Calu3 (cell line): ENCODE results near the gene OR6S1. TPM values are rescaled to one million over a fixed set of nuclear protein-coding genes. Genes with fewer than 3 reads are reported as not detected.

ENCODE experiments used
- BruUV-seq: library from RNA; stranded (reverse); fragments of 400-500 nt; replicated peaks from 2 replicates; lab custom pipeline; 2021; lab: Mats Ljungman, UMichigan
- CTCF ChIA-PET: fragments of 300-600 bp; sonication (Branson Sonifier 250); formaldehyde crosslinking; loops from one replicate; lab custom pipeline; 2022; ENCODE audit warnings: antibody characterized with exemption; lab: Charles Lee
- DNase-seq: peaks from one replicate; pipeline ENCODE4 v3.0.0; 2022
- H3K27ac Mint-ChIP-seq: one replicate; pipeline ENCODE4 v1.8.0; 2022; ENCODE audit warnings: mixed read lengths; ENCODE audit not compliant: unreplicated experiment
- H3K27me3 Mint-ChIP-seq: one replicate; pipeline ENCODE4 v1.8.0; 2022; ENCODE audit warnings: mixed read lengths; ENCODE audit not compliant: unreplicated experiment
- H3K36me3 Mint-ChIP-seq: one replicate; pipeline ENCODE4 v1.8.0; 2022; ENCODE audit warnings: mild to moderate bottlenecking, moderate library complexity, mixed read lengths; ENCODE audit not compliant: insufficient read depth, unreplicated experiment
- H3K4me1 Mint-ChIP-seq: one replicate; pipeline ENCODE4 v1.8.0; 2022; ENCODE audit warnings: mild to moderate bottlenecking, low read depth, mixed read lengths; ENCODE audit not compliant: unreplicated experiment
- H3K4me3 Mint-ChIP-seq: one replicate; pipeline ENCODE4 v1.8.0; 2022; ENCODE audit warnings: mild to moderate bottlenecking, low read depth, moderate library complexity, mixed read lengths; ENCODE audit not compliant: unreplicated experiment
- H3K9me3 Mint-ChIP-seq: one replicate; pipeline ENCODE4 v1.8.0; 2022; ENCODE audit warnings: low read depth, mixed read lengths; ENCODE audit not compliant: unreplicated experiment
- intact Hi-C: fragments of 100-400 bp; cut with micrococcal nuclease; formaldehyde crosslinking; loops from one replicate; pipeline ENCODE4 v1.10.0; 2022; ENCODE audit not compliant: unreplicated experiment
- total RNA-seq: library from RNA; stranded (reverse); gene quantifications from 2 replicates; pipeline ENCODE4 v1.2.3, GENCODE V29; 2022
- TF ChIP-seq, protein P1 (sequence below): fragments of 200-600 bp; IDR thresholded peaks from one replicate; pipeline ENCODE4 v1.8.0; 2022; ENCODE audit warnings: antibody characterized with exemption; ENCODE audit not compliant: unreplicated experiment

The OR6S1 gene
- total RNA-seq, 1 experiment from 2014 or later: not detected

DNA sequence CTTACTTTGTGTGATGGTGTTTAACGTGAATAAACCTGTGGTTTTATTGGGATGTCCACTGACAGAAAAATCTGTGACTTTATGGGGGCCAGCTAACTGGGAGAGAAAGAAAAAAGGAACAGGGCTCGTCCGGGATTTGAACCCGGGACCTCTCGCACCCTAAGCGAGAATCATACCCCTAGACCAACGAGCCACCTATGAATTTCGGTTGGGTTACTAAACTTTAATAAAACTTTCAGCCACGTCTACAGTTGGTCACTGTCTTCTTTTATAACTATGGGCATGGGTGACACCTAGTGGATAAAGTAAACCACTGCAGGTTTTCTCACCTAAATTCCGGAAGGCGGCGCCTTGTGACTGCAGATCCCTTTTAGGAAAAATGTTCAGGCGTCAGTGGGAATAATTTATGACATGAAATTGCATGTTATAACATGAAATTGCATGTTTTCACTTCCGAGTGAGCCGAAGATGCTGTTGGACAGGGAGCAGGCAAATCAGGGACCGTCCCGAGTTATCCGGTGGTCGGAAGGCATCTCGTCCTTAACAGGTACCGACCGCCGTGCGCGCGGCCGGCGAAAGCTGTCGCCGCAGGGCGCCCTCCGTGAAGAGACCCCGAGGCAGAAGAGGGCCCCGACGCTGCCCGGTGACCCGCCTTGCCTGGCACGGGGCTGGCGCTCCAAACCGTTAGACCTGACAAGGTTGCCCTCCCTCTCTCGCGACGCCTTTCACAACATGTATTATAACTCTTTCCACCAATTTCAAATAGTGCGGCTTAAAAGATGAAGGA, 32.1 kb downstream of the OR6S1 start:
- TF ChIP-seq, protein P1, sequence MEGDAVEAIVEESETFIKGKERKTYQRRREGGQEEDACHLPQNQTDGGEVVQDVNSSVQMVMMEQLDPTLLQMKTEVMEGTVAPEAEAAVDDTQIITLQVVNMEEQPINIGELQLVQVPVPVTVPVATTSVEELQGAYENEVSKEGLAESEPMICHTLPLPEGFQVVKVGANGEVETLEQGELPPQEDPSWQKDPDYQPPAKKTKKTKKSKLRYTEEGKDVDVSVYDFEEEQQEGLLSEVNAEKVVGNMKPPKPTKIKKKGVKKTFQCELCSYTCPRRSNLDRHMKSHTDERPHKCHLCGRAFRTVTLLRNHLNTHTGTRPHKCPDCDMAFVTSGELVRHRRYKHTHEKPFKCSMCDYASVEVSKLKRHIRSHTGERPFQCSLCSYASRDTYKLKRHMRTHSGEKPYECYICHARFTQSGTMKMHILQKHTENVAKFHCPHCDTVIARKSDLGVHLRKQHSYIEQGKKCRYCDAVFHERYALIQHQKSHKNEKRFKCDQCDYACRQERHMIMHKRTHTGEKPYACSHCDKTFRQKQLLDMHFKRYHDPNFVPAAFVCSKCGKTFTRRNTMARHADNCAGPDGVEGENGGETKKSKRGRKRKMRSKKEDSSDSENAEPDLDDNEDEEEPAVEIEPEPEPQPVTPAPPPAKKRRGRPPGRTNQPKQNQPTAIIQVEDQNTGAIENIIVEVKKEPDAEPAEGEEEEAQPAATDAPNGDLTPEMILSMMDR: peak; percentile 78
- CTCF ChIA-PET: interaction anchor here (1.3 to 2.0 kb wide), 4 partner anchors 81 to 366 kb away, joined by 3 to 11 read pairs (median 3); partner anchors contain the start of genes PARP2 and PIP4P1
- no TSS peak for BruUV-seq
- Mint-ChIP-seq H3K27ac (no peak overlapping the region), H3K27me3 (no peaks in the 10 kb centered on the region), H3K36me3 (no peaks in the 10 kb centered on the region), H3K9me3 (no peaks in the 10 kb centered on the region), H3K4me1 (no peaks in the 10 kb centered on the region), H3K4me3 (no peak overlapping the region)
- DNase-seq: peak; percentile 71
- intact Hi-C loops: loop anchor here (1.0 to 5.0 kb wide), 6 partner anchors 73 to 282 kb away; partner anchors contain the start of genes APEX1, PNP and RNASE4

DNA sequence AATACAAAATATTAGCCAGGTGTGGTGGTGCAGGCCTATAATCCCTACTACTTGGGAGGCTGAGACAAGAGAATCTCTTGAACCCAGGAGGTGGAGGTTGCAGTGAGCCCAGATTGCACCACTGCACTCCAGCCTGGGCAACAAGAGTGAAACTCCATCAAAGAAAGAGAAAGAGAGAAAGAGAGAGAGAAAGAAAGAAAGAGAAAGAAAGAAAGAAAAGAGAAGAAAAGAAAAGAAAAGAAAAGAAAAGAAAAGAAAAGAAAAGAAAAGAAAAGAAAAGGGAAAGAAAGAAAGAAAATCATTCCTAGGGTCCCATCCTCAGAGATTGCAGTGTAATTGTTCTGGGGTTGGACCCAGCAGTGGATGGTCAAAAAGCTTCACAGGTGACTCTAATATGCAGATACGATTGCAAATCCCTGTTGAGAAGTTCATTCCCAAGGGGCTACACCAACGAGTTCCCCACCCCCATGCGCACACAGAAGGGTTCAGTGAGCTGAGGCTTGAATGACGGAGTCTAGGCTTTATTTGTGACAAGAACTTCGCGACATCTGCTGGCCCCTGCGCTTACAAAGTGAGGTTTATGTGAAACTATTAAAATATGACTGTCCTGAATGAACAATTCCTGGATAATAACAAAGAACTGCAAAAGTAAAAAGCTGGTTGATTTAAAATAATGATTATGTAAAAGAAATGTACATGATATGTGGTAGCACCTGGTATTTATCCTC, 32.9 kb downstream of the OR6S1 start:
- H3K27me3 Mint-ChIP-seq: no peaks in the 10 kb centered on the region
- no peaks in the 10 kb centered on the region for H3K9me3 Mint-ChIP-seq
- no TSS peak for BruUV-seq
- CTCF ChIA-PET: interaction anchor here (2.0 kb wide), 1 partner anchor 265 kb away, joined by 11 read pairs; the partner anchor contains the start of gene PARP2
- intact Hi-C loops: loop anchor here (1.0 to 5.0 kb wide), 5 partner anchors 76 to 281 kb away; partner anchors contain the start of genes APEX1 and PNP
- H3K36me3 Mint-ChIP-seq: no peaks in the 10 kb centered on the region
- H3K4me3 Mint-ChIP-seq: no peak overlapping the region
- DNase-seq: no peak
- no peaks in the 10 kb centered on the region for H3K4me1 Mint-ChIP-seq
- TF ChIP-seq, protein P1: no peak
- H3K27ac Mint-ChIP-seq: no peak overlapping the region

DNA sequence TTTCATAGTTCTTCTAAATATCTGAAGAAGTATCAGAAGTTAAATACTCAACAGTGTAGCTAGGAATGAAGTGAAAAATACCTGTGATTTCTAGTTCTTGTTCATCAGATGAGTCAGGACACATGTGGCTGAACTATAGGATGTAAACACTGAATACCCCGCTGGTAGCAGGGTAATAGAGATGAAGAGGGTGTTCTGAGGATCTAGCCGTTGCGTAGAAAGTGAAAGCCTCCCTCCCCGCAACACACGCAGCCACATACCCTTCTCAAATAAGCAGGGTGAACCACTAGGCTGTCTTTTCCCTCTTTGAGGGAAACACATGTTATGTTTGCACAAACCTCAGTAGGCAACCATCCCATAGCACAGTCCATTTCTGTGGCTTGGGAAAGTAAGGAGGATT, 33.9 kb downstream of the OR6S1 start:
- BruUV-seq: no TSS peak
- CTCF ChIA-PET: interaction anchor here (0.7 to 1.5 kb wide), 2 partner anchors 192 to 280 kb away, joined by 4 to 6 read pairs; no protein-coding TSS in a partner anchor
- no peak overlapping the region for H3K4me3 Mint-ChIP-seq
- no peaks in the 10 kb centered on the region for H3K36me3 Mint-ChIP-seq
- TF ChIP-seq, protein P1: no peak
- no peak for DNase-seq
- no peaks in the 10 kb centered on the region for H3K27me3 Mint-ChIP-seq
- H3K27ac Mint-ChIP-seq: no peak overlapping the region
- intact Hi-C loops: loop anchor here (5.0 kb wide), 3 partner anchors 75 to 190 kb away; partner anchors contain the start of gene PNP
- no peaks in the 10 kb centered on the region for H3K9me3 Mint-ChIP-seq
- H3K4me1 Mint-ChIP-seq: no peaks in the 10 kb centered on the region

DNA sequence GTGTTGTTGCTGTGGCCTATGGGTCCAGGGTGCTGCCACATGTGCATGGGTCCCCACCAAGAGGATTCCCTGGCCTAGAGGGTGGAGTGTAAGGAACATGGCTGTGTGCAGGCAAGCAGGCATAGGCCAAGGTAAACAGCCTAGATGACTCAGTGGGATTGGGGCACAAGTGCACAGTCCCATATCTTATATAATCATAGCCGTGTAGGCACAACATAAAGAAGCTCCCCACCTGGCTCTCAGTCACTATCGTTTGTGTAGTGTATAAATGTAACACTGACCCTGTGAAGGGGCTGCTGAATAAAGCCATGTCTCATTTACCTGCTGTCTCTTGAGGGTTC, 34.6 kb downstream of the OR6S1 start:
- CTCF ChIA-PET: interaction anchor here (0.7 to 1.5 kb wide), 3 partner anchors 191 to 279 kb away, joined by 3 to 6 read pairs (median 4); no protein-coding TSS in a partner anchor
- Mint-ChIP-seq H3K27ac (no peak overlapping the region), H3K36me3 (no peaks in the 10 kb centered on the region), H3K9me3 (no peaks in the 10 kb centered on the region), H3K4me3 (no peak overlapping the region), H3K4me1 (no peaks in the 10 kb centered on the region), H3K27me3 (no peaks in the 10 kb centered on the region)
- no peak for DNase-seq
- no TSS peak for BruUV-seq
- intact Hi-C loops: loop anchor here (5.0 kb wide), 3 partner anchors 75 to 190 kb away; partner anchors contain the start of gene PNP
- TF ChIP-seq, protein P1: no peak
